H9 (cell line): ENCODE data around the gene MLLT3. TPM values are rescaled to one million over a fixed set of nuclear protein-coding genes. Genes with fewer than 3 reads are reported as not detected.

Source experiments
- DNase-seq: peaks from one replicate; pipeline ENCODE4 v3.0.0-alpha.2; 2017
- H2AFZ ChIP-seq: one replicate; pipeline ENCODE4 v1.6.1; 2013; ENCODE audit warnings: mild to moderate bottlenecking, low read length, control low read depth, moderate library complexity
- H2AK5ac ChIP-seq: 2 replicates; pipeline ENCODE4 v1.6.1; 2013; ENCODE audit warnings: low read length, control low read depth, mixed read lengths; ENCODE audit not compliant: insufficient read length
- H2BK120ac ChIP-seq: one replicate; pipeline ENCODE4 v1.6.1; 2013; ENCODE audit warnings: low read depth, mild to moderate bottlenecking, low read length, control low read depth, inconsistent platforms; ENCODE audit not compliant: poor library complexity, severe bottlenecking
- H2BK12ac ChIP-seq: 2 replicates; pipeline ENCODE4 v1.6.1; 2013; ENCODE audit warnings: low read length, control low read depth, mixed read lengths, low read depth; ENCODE audit not compliant: insufficient read length
- H2BK15ac ChIP-seq: 2 replicates; pipeline ENCODE4 v1.6.1; 2013; ENCODE audit warnings: low read depth, low read length, control low read depth
- H2BK20ac ChIP-seq: one replicate; pipeline ENCODE4 v1.6.1; 2013; ENCODE audit warnings: low read depth, mild to moderate bottlenecking, low read length, control low read depth, inconsistent platforms; ENCODE audit not compliant: poor library complexity, severe bottlenecking
- H2BK5ac ChIP-seq: 2 replicates; pipeline ENCODE4 v1.6.1; 2013; ENCODE audit warnings: low read length, control low read depth, mixed read lengths; ENCODE audit not compliant: insufficient read length
- H3K14ac ChIP-seq: 2 replicates; pipeline ENCODE4 v1.6.1; 2013; ENCODE audit warnings: low read length, control low read depth; ENCODE audit not compliant: insufficient read depth
- H3K18ac ChIP-seq: 2 replicates; pipeline ENCODE4 v1.6.1; 2013; ENCODE audit warnings: low read depth, mild to moderate bottlenecking, mixed read lengths, low read length, control low read depth; ENCODE audit not compliant: insufficient read length
- H3K23ac ChIP-seq: 2 replicates; pipeline ENCODE4 v1.6.1; 2013; ENCODE audit warnings: low read length, control low read depth, mixed read lengths, low read depth; ENCODE audit not compliant: insufficient read length
- H3K23me2 ChIP-seq: 2 replicates; pipeline ENCODE4 v1.6.1; 2013; ENCODE audit warnings: low read depth, mild to moderate bottlenecking, mixed read lengths, low read length, control low read depth; ENCODE audit not compliant: insufficient read length, poor library complexity, severe bottlenecking
- H3K27ac ChIP-seq: 2 replicates; pipeline ENCODE4 v1.5.1; 2013; ENCODE audit warnings: low read length, control low read depth, mixed read lengths, low read depth; ENCODE audit not compliant: insufficient read length
- H3K27me3 ChIP-seq: 2 replicates; pipeline ENCODE4 v1.6.1; 2013; ENCODE audit warnings: low read length, control low read depth, inconsistent platforms; ENCODE audit not compliant: insufficient read depth
- H3K4ac ChIP-seq: 2 replicates; pipeline ENCODE4 v1.6.1; 2013; ENCODE audit warnings: low read depth, mild to moderate bottlenecking, control low read depth, inconsistent platforms, low read length, moderate library complexity
- H3K4me1 ChIP-seq: 2 replicates; pipeline ENCODE4 v1.6.1; 2013; ENCODE audit warnings: low read length, control low read depth, inconsistent platforms; ENCODE audit not compliant: insufficient read depth
- H3K4me2 ChIP-seq: 2 replicates; pipeline ENCODE4 v1.6.1; 2013; ENCODE audit warnings: low read length, control low read depth, mixed read lengths; ENCODE audit not compliant: insufficient read length, insufficient read depth
- H3K56ac ChIP-seq: 2 replicates; pipeline ENCODE4 v1.6.1; 2013; ENCODE audit warnings: low read depth, mild to moderate bottlenecking, mixed read lengths, low read length, control low read depth; ENCODE audit not compliant: insufficient read length
- H3K79me1 ChIP-seq: 2 replicates; pipeline ENCODE4 v1.6.1; 2013; ENCODE audit warnings: low read depth, mild to moderate bottlenecking, moderate library complexity, low read length, control low read depth, inconsistent platforms; ENCODE audit not compliant: insufficient read depth, poor library complexity, severe bottlenecking
- H3K79me2 ChIP-seq: 2 replicates; pipeline ENCODE4 v1.6.1; 2013; ENCODE audit warnings: low read length, control low read depth, inconsistent platforms; ENCODE audit not compliant: insufficient read depth
- H3K9ac ChIP-seq: 2 replicates; pipeline ENCODE4 v1.6.1; 2013; ENCODE audit warnings: low read length, control low read depth, mixed read lengths; ENCODE audit not compliant: insufficient read length; ENCODE audit errors: extremely low read depth
- H3K9me3 ChIP-seq: one replicate; pipeline ENCODE4 v1.6.1; 2013; ENCODE audit warnings: low read depth, low read length, inconsistent platforms; ENCODE audit not compliant: control insufficient read depth
- H3T11ph ChIP-seq: one replicate; pipeline ENCODE4 v1.6.1; 2013; ENCODE audit warnings: mild to moderate bottlenecking, low read length, control low read depth, inconsistent platforms
- H4K20me1 ChIP-seq: one replicate; pipeline ENCODE4 v1.6.1; 2013; ENCODE audit not compliant: control insufficient read depth, insufficient read length, insufficient read depth
- H4K5ac ChIP-seq: 2 replicates; pipeline ENCODE4 v1.6.1; 2013; ENCODE audit warnings: low read depth, mild to moderate bottlenecking, mixed read lengths, low read length, control low read depth; ENCODE audit not compliant: insufficient read length
- H4K8ac ChIP-seq: replicated peaks from 2 replicates; pipeline ENCODE4 v1.6.1; 2013; ENCODE audit warnings: low read length, control low read depth, mixed read lengths, low read depth; ENCODE audit not compliant: insufficient read length
- H4K91ac ChIP-seq: 2 replicates; pipeline ENCODE4 v1.6.1; 2013; ENCODE audit warnings: low read depth, mild to moderate bottlenecking, moderate library complexity, mixed read lengths, low read length, control low read depth; ENCODE audit not compliant: insufficient read length
- H3K27ac Mint-ChIP-seq, 3 experiments: 2 replicates in 2 of 3; 3 replicates in 1 of 3; pipeline ENCODE4 v1.8.0; 2020 to 2021; ENCODE audit warnings: mixed read lengths in 3 of 3, mild to moderate bottlenecking in 1 of 3, moderate library complexity in 1 of 3
- H3K27me3 Mint-ChIP-seq: 2 replicates; pipeline ENCODE4 v1.8.0; 2021; ENCODE audit warnings: low read depth, mild to moderate bottlenecking, moderate library complexity, mixed read lengths
- H3K36me3 Mint-ChIP-seq, 3 experiments: 2 replicates in 2 of 3; 3 replicates in 1 of 3; pipeline ENCODE4 v1.8.0; 2020 to 2021; ENCODE audit warnings: low read depth in 3 of 3, mixed read lengths in 3 of 3; ENCODE audit not compliant: insufficient read depth in 1 of 3
- H3K4me1 Mint-ChIP-seq, 2 experiments: 2 replicates each; pipeline ENCODE4 v1.8.0; 2020; ENCODE audit warnings: mixed read lengths in 2 of 2
- H3K4me3 Mint-ChIP-seq, 2 experiments: 2 replicates in 1 of 2; 3 replicates in 1 of 2; pipeline ENCODE4 v1.8.0; 2020 to 2021; ENCODE audit warnings: mild to moderate bottlenecking in 2 of 2, mixed read lengths in 2 of 2, moderate library complexity in 1 of 2
- H3K9me3 Mint-ChIP-seq, 2 experiments: 2 replicates in 1 of 2; 3 replicates in 1 of 2; pipeline ENCODE4 v1.8.0; 2020; ENCODE audit warnings: mild to moderate bottlenecking in 2 of 2, mixed read lengths in 2 of 2, moderate library complexity in 1 of 2
- WGBS: extraction: QIAGEN DNeasy Blood & Tissue Kit; methylation state at CpG from one replicate; pipeline ENCODE4 v1.1.7; 2013; ENCODE audit warnings: missing lambda C conversion rate, low lambda C conversion rate, mixed read lengths; ENCODE audit not compliant: insufficient read length; ENCODE audit errors: extremely low coverage; 5-methylcytosine and 5-hydroxymethylcytosine counted together
- total RNA-seq: library from RNA; stranded (reverse); gene quantifications from 2 replicates; pipeline ENCODE4 v1.2.1, GENCODE V29; 2021
- TF ChIP-seq, protein P1 (sequence below): fragments of 200-600 bp; sonication (generic); conservative IDR thresholded peaks from 3 replicates; pipeline ENCODE4 v1.8.0; 2021; ENCODE audit warnings: antibody characterized with exemption, mild to moderate bottlenecking

The MLLT3 gene
- total RNA-seq, 1 experiment from 2014 or later: 3.9 TPM

DNA sequence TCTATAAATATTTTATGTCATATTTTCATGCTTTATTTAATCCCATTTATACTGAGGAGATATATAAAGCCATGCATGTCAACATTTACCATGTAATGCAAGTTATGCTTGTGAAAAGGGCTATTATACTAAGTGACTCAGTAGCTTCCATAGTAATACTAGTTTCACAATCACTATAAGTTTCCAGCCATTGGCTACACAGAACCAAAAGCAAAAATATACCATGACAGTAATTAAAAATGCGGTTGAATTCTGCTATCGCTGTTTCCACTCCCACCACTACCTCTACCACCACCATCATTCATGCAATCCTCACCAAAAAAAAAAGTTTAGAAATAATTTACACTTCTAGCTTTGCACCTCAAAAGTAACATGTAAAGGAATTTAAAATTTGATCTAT is 60.2 kb downstream of the MLLT3 start:
- no peaks in the 10 kb centered on the region for H3K36me3 Mint-ChIP-seq
- no peaks in the 10 kb centered on the region for H3K27me3 Mint-ChIP-seq
- DNase-seq: no peak
- WGBS: no CpG with 5 or more reads among the region's 2 CpGs
- no peaks in the 10 kb centered on the region for H3K9me3 Mint-ChIP-seq
- no peaks in the 10 kb centered on the region for H3K79me1 ChIP-seq
- no peak overlapping the region for H2BK15ac ChIP-seq
- no peak overlapping the region for H2BK12ac ChIP-seq
- TF ChIP-seq, protein P1, sequence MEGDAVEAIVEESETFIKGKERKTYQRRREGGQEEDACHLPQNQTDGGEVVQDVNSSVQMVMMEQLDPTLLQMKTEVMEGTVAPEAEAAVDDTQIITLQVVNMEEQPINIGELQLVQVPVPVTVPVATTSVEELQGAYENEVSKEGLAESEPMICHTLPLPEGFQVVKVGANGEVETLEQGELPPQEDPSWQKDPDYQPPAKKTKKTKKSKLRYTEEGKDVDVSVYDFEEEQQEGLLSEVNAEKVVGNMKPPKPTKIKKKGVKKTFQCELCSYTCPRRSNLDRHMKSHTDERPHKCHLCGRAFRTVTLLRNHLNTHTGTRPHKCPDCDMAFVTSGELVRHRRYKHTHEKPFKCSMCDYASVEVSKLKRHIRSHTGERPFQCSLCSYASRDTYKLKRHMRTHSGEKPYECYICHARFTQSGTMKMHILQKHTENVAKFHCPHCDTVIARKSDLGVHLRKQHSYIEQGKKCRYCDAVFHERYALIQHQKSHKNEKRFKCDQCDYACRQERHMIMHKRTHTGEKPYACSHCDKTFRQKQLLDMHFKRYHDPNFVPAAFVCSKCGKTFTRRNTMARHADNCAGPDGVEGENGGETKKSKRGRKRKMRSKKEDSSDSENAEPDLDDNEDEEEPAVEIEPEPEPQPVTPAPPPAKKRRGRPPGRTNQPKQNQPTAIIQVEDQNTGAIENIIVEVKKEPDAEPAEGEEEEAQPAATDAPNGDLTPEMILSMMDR: no peak
- no peaks in the 10 kb centered on the region for H3K9me3 ChIP-seq
- no peak overlapping the region for H2BK120ac ChIP-seq
- no peaks in the 10 kb centered on the region for H3K27me3 ChIP-seq
- no peak overlapping the region for H3K23ac ChIP-seq
- H2BK5ac ChIP-seq: no peak overlapping the region
- H3K27ac Mint-ChIP-seq: no peak overlapping the region
- no peak overlapping the region for H3K4me2 ChIP-seq
- no peak overlapping the region for H3T11ph ChIP-seq
- H3K27ac ChIP-seq: no peak overlapping the region
- no peak overlapping the region for H3K4ac ChIP-seq
- H3K23me2 ChIP-seq: no peaks in the 10 kb centered on the region
- no peak overlapping the region for H2AFZ ChIP-seq
- no peak overlapping the region for H2BK20ac ChIP-seq
- H2AK5ac ChIP-seq: no peak overlapping the region
- no peak overlapping the region for H3K18ac ChIP-seq
- H4K5ac ChIP-seq: no peak overlapping the region
- no peak overlapping the region for H3K4me3 Mint-ChIP-seq
- H4K20me1 ChIP-seq: no peaks in the 10 kb centered on the region
- H4K8ac ChIP-seq: no peak overlapping the region
- H3K9ac ChIP-seq: no peak overlapping the region
- no peak overlapping the region for H4K91ac ChIP-seq
- H3K14ac ChIP-seq: no peak overlapping the region
- no peak overlapping the region for H3K56ac ChIP-seq
- H3K4me1 Mint-ChIP-seq: peaks cover 22 to 33% of the 10 kb centered on the region in 2 experiments
- no peaks in the 10 kb centered on the region; the same call in 1 of the 2 replicates for H3K4me1 ChIP-seq
- no peaks in the 10 kb centered on the region; the same call in 1 of the 2 replicates for H3K79me2 ChIP-seq
